NT2/D1 (cell line): ENCODE data around the gene LYST.

Source experiments
- YY1 ChIP-seq: IDR thresholded peaks from 2 replicates; pipeline ENCODE4 v1.6.1; 2011; ENCODE audit not compliant: insufficient read length, insufficient read depth
- ZNF274 ChIP-seq: IDR thresholded peaks from 2 replicates; pipeline ENCODE4 v1.6.1; 2011; ENCODE audit warnings: mild to moderate bottlenecking, low read depth, low read length

- TF ChIP-seq YY1 (no peak), ZNF274 (no peak)
Observed at GRCh38 chr1:235628316-235629005, 238.2 kb downstream of the LYST start.
